Spleen (tissue), 11 donors: ENCODE measurements around the gene POLR2H. TPM values are rescaled to one million over a fixed set of nuclear protein-coding genes. Genes with fewer than 3 reads are reported as not detected.

Experiments
- DNase-seq: peaks from one replicate; pipeline ENCODE4 v3.0.0-alpha.2; 2020
- H3K27ac ChIP-seq, 8 donors: fragments of 200-600 bp; sonication (generic) in 7 of 8; 1 replicate in 4 of 8; 2 replicates in 4 of 8; pipeline versions ENCODE4 v1.5.0 to v1.8.0; 2016 to 2021; ENCODE audit warnings: inconsistent platforms in 4 of 8, mild to moderate bottlenecking in 4 of 8, moderate library complexity in 1 of 8
- H3K27me3 ChIP-seq, 7 donors: fragments of 200-600 bp; sonication (generic) in 6 of 7; replicated peaks in 1 of 7; 1 replicate in 4 of 7; 2 replicates in 3 of 7; pipeline versions ENCODE4 v1.5.0 to v1.8.0; 2016 to 2021; ENCODE audit warnings: inconsistent platforms in 3 of 7, mild to moderate bottlenecking in 1 of 7
- H3K36me3 ChIP-seq, 6 donors: fragments of 200-600 bp; sonication (generic) in 5 of 6; 1 replicate in 4 of 6; 2 replicates in 2 of 6; pipeline versions ENCODE4 v1.5.0 to v1.8.0; 2016 to 2021; ENCODE audit warnings: inconsistent platforms in 2 of 6
- H3K4me1 ChIP-seq, 6 donors: fragments of 200-600 bp; sonication (generic) in 5 of 6; 1 replicate in 3 of 6; 2 replicates in 3 of 6; pipeline versions ENCODE4 v1.5.0 to v1.8.0; 2016 to 2021; ENCODE audit warnings: inconsistent platforms in 3 of 6
- H3K4me3 ChIP-seq, 8 donors: fragments of 200-600 bp; sonication (generic) in 7 of 8; 1 replicate in 4 of 8; 2 replicates in 4 of 8; pipeline versions ENCODE4 v1.5.0 to v1.8.0; 2016 to 2021; ENCODE audit warnings: inconsistent platforms in 4 of 8, mild to moderate bottlenecking in 4 of 8, moderate library complexity in 2 of 8
- H3K9me3 ChIP-seq, 8 donors: fragments of 200-600 bp; sonication (generic) in 7 of 8; 1 replicate in 4 of 8; 2 replicates in 4 of 8; pipeline versions ENCODE4 v1.5.0 to v1.8.0; 2016 to 2021; ENCODE audit warnings: inconsistent platforms in 4 of 8
- POLR2A ChIP-seq, 3 donors: fragments of 450-650 bp; IDR thresholded peaks; one replicate each; pipeline ENCODE4 v1.5.1; 2017; ENCODE audit warnings: antibody characterized with exemption in 3 of 3, mild to moderate bottlenecking in 1 of 3
- POLR2AphosphoS5 ChIP-seq, 3 donors: sonication (generic); formaldehyde crosslinking; IDR thresholded peaks; one replicate each; pipeline ENCODE4 v1.5.1; 2017; ENCODE audit warnings: antibody characterized with exemption in 3 of 3
- WGBS, 5 donors: extraction: QIAGEN DNeasy Blood & Tissue Kit in 3 of 5; methylation state at CpG; one replicate each; pipeline versions ENCODE4 v1.1.5 to v1.1.7; 2013 to 2018; 5-methylcytosine and 5-hydroxymethylcytosine counted together
- intact Hi-C: fragments of 100-400 bp; cut with DNase I; formaldehyde crosslinking; loops from one replicate; pipeline ENCODE4 v1.15.0; 2023; ENCODE audit warnings: low total_unique reads
- polyA plus RNA-seq, 3 donors: library from polyadenylated mRNA; stranded (reverse); fragments of 200-250 nt; gene quantifications; one replicate each; pipeline ENCODE4 v1.2.1, GENCODE V29; 2013
- total RNA-seq, 7 donors: library from RNA; depleted of rRNA in 3 of 7; stranded (reverse); fragments of >200 nt in 3 of 7; fragmentation: NEBNext Ultra II Directional in 4 of 7; extraction: Animal tissue kit (Norgen Biotek cat#: 25700) in 4 of 7; gene quantifications; one replicate each; pipeline versions ENCODE4 v1.1.0 to v1.2.1, GENCODE V29; 2016 to 2021
- TF ChIP-seq, protein P1 (sequence below), 11 experiments: fragments of 200-600 bp in 7 of 11; fragments of 450-650 bp in 4 of 11; sonication (generic) in 4 of 11; IDR thresholded peaks in 8 of 11; conservative IDR thresholded peaks in 3 of 11; 1 replicate in 7 of 11; 2 replicates in 4 of 11; pipeline versions ENCODE4 v1.4.0 to v1.8.0; 2016 to 2021; ENCODE audit warnings: antibody characterized with exemption in 11 of 11, inconsistent platforms in 4 of 11, mild to moderate bottlenecking in 1 of 11
- donor health status: healthy with polysubstance abuse.
- donor health status: DM: no; HTN: no; CAD: no; lungs with moderate emphysema.
- donor health status: DM: no; HTN: no; CAD: no.
- donor health status: Bipolar disorder and iron deficiency.
- donor health status: healthy.
- donor health status: DM: no; HTN: no; CAD: no.
- donor health status: DM: yes; HTN: yes; CAD: no.

POLR2H gene
- total and polyA plus RNA-seq, 10 donors, result 42.5 to 139 (median 86.6) TPM

DNA sequence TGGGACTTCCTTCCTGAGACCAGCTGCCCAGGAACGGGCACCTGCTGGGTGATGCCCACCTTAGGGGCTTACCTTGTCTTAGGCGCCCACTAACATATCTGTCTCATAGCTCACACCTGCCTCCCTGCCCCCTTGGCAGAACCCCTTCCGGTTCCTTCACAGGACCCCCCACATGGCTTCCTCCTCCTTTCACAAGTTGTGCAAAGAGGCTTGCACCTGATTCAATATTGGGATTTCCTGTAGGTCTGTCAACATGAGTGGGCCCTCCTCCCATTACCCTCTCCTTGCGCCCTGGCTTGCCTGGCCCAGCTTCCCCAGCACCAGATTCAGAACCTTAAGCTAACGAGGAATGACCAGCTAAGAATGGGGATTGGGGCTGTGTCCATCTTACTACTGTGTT, 15.9 kb downstream of the POLR2H start:
- Histone ChIP-seq H3K27ac (peak overlapping the region in 5 of 8 donors; percentile 8 to 79 (median 72)), H3K4me3 (no peak overlapping the region), H3K36me3 (no peaks in the 10 kb centered on the region), H3K4me1 (peaks cover 7 to 53% (median 20%) of the 10 kb centered on the region in 6 donors), H3K9me3 (no peaks in the 10 kb centered on the region), H3K27me3 (peaks cover 0 to 64% (median 36%) of the 10 kb centered on the region in 7 donors)
- intact Hi-C loops, result no loop called here
- whole genome bisulfite sequencing, 5 donors, result 48 to 59% (median 52%) methylated on average over 5 of the region's 5 CpGs
- TF ChIP-seq, protein P1, sequence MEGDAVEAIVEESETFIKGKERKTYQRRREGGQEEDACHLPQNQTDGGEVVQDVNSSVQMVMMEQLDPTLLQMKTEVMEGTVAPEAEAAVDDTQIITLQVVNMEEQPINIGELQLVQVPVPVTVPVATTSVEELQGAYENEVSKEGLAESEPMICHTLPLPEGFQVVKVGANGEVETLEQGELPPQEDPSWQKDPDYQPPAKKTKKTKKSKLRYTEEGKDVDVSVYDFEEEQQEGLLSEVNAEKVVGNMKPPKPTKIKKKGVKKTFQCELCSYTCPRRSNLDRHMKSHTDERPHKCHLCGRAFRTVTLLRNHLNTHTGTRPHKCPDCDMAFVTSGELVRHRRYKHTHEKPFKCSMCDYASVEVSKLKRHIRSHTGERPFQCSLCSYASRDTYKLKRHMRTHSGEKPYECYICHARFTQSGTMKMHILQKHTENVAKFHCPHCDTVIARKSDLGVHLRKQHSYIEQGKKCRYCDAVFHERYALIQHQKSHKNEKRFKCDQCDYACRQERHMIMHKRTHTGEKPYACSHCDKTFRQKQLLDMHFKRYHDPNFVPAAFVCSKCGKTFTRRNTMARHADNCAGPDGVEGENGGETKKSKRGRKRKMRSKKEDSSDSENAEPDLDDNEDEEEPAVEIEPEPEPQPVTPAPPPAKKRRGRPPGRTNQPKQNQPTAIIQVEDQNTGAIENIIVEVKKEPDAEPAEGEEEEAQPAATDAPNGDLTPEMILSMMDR (IDR thresholded peaks at IDR 0.05 in 8 of 11, conservative IDR thresholded peaks at IDR 0.05 in 3 of 11), result no peak
- TF ChIP-seq POLR2A (IDR thresholded peaks at IDR 0.05), result no peak
- TF ChIP-seq POLR2AphosphoS5 (IDR thresholded peaks at IDR 0.05), result no peak
- no peak for DNase-seq

DNA sequence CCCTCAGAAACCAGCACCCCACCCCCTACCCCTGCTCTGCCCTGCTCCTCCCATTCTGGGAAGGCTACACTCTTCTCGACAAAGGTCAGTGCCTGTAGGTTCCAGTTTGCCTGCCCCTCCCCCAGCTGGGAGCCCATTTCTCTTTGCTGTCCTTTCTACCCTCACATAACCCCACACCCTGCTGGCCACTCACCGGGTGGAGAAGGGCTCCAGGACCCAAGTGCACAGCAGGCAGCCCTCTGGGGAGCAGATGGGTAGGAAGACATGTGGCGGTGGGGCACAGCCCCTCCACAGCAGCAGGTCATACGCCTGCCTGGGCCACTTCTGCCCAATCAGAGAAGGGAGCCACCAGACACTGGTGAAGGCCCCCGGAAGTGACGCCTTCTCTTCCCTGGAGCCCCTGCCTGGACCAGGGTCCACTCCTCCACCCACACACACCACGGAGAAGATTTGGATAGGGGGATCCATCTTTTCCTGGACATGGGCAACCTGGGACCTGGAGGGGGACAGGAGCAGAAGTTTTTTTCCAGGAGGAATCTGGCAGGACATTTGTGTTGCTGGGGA, 16.5 kb downstream of the POLR2H start, which contains the start of gene THPO:
Gene THPO, minus strand, starts transcription at position 326 of the 564 bp plus-strand sequence. CDS start 1,948 bp downstream, outside the sequence.
- H3K9me3 ChIP-seq, result no peaks in the 10 kb centered on the region
- 64 to 75% (median 71%) methylated on average over 7 of the region's 7 CpGs for WGBS, 5 donors
- intact Hi-C loops, result no loop called here
- TF ChIP-seq, protein P1 (IDR thresholded peaks at IDR 0.05 in 8 of 11, conservative IDR thresholded peaks at IDR 0.05 in 3 of 11), result no peak
- TF ChIP-seq POLR2AphosphoS5 (IDR thresholded peaks at IDR 0.05), result peak in 1 of 3 donors; percentile 27
- DNase-seq, result no peak
- H3K27ac ChIP-seq, result peak within 1 kb of the TSS; percentile 19 to 79 (median 59)
- H3K27me3 ChIP-seq, result peaks cover 0 to 70% (median 36%) of the 10 kb centered on the region in 7 donors
- H3K36me3 ChIP-seq, result no peaks in the 10 kb centered on the region
- no peak within 1 kb of the TSS for H3K4me3 ChIP-seq
- H3K4me1 ChIP-seq, result peaks cover 7 to 48% (median 18%) of the 10 kb centered on the region in 6 donors

DNA sequence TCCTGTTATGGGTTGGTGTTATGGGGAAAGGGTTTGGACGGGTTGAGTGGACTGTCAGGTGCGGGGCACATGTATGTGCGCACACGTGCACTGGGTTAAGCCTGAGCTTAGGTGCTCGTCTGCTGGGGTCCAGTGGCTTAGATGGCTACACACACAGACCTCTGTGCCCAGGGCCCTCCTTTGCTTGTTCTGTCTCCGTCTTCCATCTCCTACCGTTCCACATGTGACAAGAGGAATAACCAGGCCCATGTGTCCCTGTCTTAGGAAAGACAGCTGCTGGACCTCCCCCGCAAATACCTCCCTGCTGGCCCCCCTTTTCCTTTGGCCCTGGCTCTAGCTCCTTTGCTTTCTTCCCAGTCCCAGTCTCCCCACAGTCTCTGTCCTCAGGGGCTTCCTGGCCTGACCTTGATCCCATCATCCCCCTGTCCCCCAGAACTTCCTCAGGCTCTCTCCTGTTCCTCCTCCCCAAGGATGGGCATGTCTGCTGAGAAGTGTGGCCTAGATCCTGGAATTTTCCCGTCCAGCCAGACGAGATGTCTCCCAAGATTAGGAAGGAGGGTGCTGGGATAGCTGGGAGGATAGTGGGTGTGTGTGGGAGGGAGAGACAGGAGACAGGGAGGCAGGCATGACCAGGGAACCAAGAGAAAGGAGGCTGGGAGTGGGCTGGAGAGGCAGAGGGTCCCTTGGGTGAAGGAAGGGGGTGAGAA, 17.3 kb downstream of the POLR2H start:
- Histone ChIP-seq H3K36me3 (no peaks in the 10 kb centered on the region), H3K27ac (peak overlapping the region; percentile 19 to 79 (median 59)), H3K4me3 (peak overlapping the region in 1 of 8 donors; percentile 73), H3K27me3 (peaks cover 0 to 76% (median 36%) of the 10 kb centered on the region in 7 donors), H3K4me1 (peaks cover 7 to 48% (median 18%) of the 10 kb centered on the region in 6 donors), H3K9me3 (no peaks in the 10 kb centered on the region)
- 80 to 88% (median 83%) methylated on average over 10 of the region's 10 CpGs for WGBS, 5 donors
- TF ChIP-seq, protein P1 (IDR thresholded peaks at IDR 0.05 in 8 of 11, conservative IDR thresholded peaks at IDR 0.05 in 3 of 11), result no peak
- TF ChIP-seq POLR2A (IDR thresholded peaks at IDR 0.05) (no peak), POLR2AphosphoS5 (IDR thresholded peaks at IDR 0.05) (no peak)
- DNase-seq, result no peak
- intact Hi-C loops, result no loop called here
